ENCODE measurements around the gene SLC6A5. TPM values are rescaled to one million over a fixed set of nuclear protein-coding genes. Genes with fewer than 3 reads are reported as not detected.

SLC6A5 gene
- polyA plus RNA-seq, 1 of the 3 experiments (the other 2 are of a cell fraction): not detected

- no peak for DNase-seq
- no peak for TF ChIP-seq NFIC (IDR thresholded peaks at IDR 0.05; ENCODE audit: borderline replicate concordance)
- no peak for TF ChIP-seq IRF3 (IDR thresholded peaks at IDR 0.05; ENCODE audit: low read depth, low read length)
- TF ChIP-seq FOXM1 (IDR thresholded peaks at IDR 0.05; ENCODE audit: low read depth): no peak
- TF ChIP-seq JUND (IDR thresholded peaks at IDR 0.05): no peak
- no peak for TF ChIP-seq TCF12 (IDR thresholded peaks at IDR 0.05)
- no peak for TF ChIP-seq FOXJ3 (CRISPR knock-in tag; IDR thresholded peaks at IDR 0.05)
- TF ChIP-seq, protein P1, sequence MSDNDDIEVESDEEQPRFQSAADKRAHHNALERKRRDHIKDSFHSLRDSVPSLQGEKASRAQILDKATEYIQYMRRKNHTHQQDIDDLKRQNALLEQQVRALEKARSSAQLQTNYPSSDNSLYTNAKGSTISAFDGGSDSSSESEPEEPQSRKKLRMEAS (IDR thresholded peaks at IDR 0.05; ENCODE audit: low read depth): no peak
- no peak for TF ChIP-seq PBX3 (IDR thresholded peaks at IDR 0.05)
- TF ChIP-seq ELF1 (IDR thresholded peaks at IDR 0.05): no peak
- no peak for TF ChIP-seq EP300 (IDR thresholded peaks at IDR 0.05; ENCODE audit: borderline replicate concordance in 1 of 2, low read depth in 1 of 2, low read length in 1 of 2)
- TF ChIP-seq, protein P2, sequence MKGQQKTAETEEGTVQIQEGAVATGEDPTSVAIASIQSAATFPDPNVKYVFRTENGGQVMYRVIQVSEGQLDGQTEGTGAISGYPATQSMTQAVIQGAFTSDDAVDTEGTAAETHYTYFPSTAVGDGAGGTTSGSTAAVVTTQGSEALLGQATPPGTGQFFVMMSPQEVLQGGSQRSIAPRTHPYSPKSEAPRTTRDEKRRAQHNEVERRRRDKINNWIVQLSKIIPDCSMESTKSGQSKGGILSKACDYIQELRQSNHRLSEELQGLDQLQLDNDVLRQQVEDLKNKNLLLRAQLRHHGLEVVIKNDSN (IDR thresholded peaks at IDR 0.05; ENCODE audit: borderline replicate concordance, low read depth): no peak
- no peak for TF ChIP-seq CTCF (IDR thresholded peaks at IDR 0.05)
- no peak for TF ChIP-seq RXRA (IDR thresholded peaks at IDR 0.05; ENCODE audit: borderline replicate concordance, low read depth)
- TF ChIP-seq CHD2 (IDR thresholded peaks at IDR 0.05; ENCODE audit: low read length, partially characterized antibody): no peak
- TF ChIP-seq GATA2 (CRISPR knock-in tag; IDR thresholded peaks at IDR 0.05): no peak
- CTCF ChIA-PET: interaction anchor here (0.7 to 5.2 kb wide), 3 partner anchors 12 to 13 kb away, joined by 3 to 35 read pairs (median 4); no protein-coding TSS in a partner anchor
- no peaks in the 10 kb centered on the region for H3K79me2 ChIP-seq (ENCODE audit: insufficient read depth)
- no peak overlapping the region for H3K4me3 ChIP-seq (ENCODE audit: low read depth in 2 of 2, low read length in 1 of 2)
- no peaks in the 10 kb centered on the region for H3K27me3 ChIP-seq (ENCODE audit: insufficient read depth)
- H3K27ac ChIP-seq (ENCODE audit: low read depth in 2 of 2, low read length in 1 of 2): no peak overlapping the region
- H3K9me3 ChIP-seq: no peaks in the 10 kb centered on the region
- WGBS (ENCODE audit: low lambda C conversion rate): 81% methylated on average over 31 of the region's 41 CpGs
- no peak overlapping the region for H2AFZ ChIP-seq (ENCODE audit: low read depth)
- H3K36me3 ChIP-seq (replicated peaks in 1 of 2; ENCODE audit: control insufficient read depth in 1 of 2, insufficient read depth in 2 of 2, low read length in 1 of 2): no peaks in the 10 kb centered on the region
- no peaks in the 10 kb centered on the region for H3F3A ChIP-seq (replicated peaks; ENCODE audit: insufficient read depth)
- no peaks in the 10 kb centered on the region for H4K20me1 ChIP-seq (ENCODE audit: insufficient read depth)
- H3K9ac ChIP-seq: no peak overlapping the region
- POLR2A ChIA-PET: no interaction called here
- no peaks in the 10 kb centered on the region for H3K9me2 ChIP-seq
- H3K4me1 ChIP-seq (ENCODE audit: control insufficient read depth in 1 of 2, insufficient read depth in 2 of 2, low read depth in 1 of 2, low read length in 1 of 2): peaks cover 0 to 11% of the 10 kb centered on the region in 2 experiments; a peak in 2 of 4 replicates
- H3K4me2 ChIP-seq: no peak overlapping the region
These were observed 2.2 kb upstream of the SLC6A5 start for GRCh38 chr11:20597154-20597679.

Data from SK-N-SH (cell line).